Smooth muscle cell (in vitro differentiated cells): Measurements from ENCODE around the gene RNF19B. TPM values are rescaled to one million over a fixed set of nuclear protein-coding genes. Genes with fewer than 3 reads are reported as not detected.

Experiments
- DNase-seq: peaks from one replicate; lab custom pipeline; 2025; ENCODE audit not compliant: unreplicated experiment; lab: John Stamatoyannopoulos, UW
- H2AFZ ChIP-seq: fragments of 200-600 bp; sonication (generic); 2 replicates; pipeline ENCODE4 v1.6.0; 2016; ENCODE audit warnings: antibody characterized with exemption, low read depth, mild to moderate bottlenecking
- H3F3A ChIP-seq: fragments of 200-600 bp; sonication (generic); 2 replicates; pipeline ENCODE4 v1.6.0; 2017; ENCODE audit warnings: antibody characterized with exemption, low read depth
- H3K27ac ChIP-seq: fragments of 200-600 bp; sonication (generic); 2 replicates; pipeline ENCODE4 v1.5.1; 2016; ENCODE audit warnings: low read depth, mild to moderate bottlenecking
- H3K27me3 ChIP-seq: fragments of 200-600 bp; sonication (generic); 2 replicates; pipeline ENCODE4 v1.6.1; 2016; ENCODE audit warnings: low read depth, mild to moderate bottlenecking
- H3K36me3 ChIP-seq: fragments of 200-600 bp; sonication (generic); 2 replicates; pipeline ENCODE4 v1.5.1; 2016; ENCODE audit warnings: low read depth
- H3K4me1 ChIP-seq: fragments of 200-600 bp; sonication (generic); 2 replicates; pipeline ENCODE4 v1.5.1; 2016; ENCODE audit warnings: low read depth
- H3K4me2 ChIP-seq: fragments of 200-600 bp; sonication (generic); 2 replicates; pipeline ENCODE4 v1.6.0; 2016; ENCODE audit warnings: mild to moderate bottlenecking
- H3K4me3 ChIP-seq: fragments of 200-600 bp; sonication (generic); 2 replicates; pipeline ENCODE4 v1.5.1; 2016; ENCODE audit warnings: mild to moderate bottlenecking
- H3K79me2 ChIP-seq: fragments of 200-600 bp; sonication (generic); 2 replicates; pipeline ENCODE4 v1.6.0; 2016; ENCODE audit warnings: low read depth, mild to moderate bottlenecking
- H3K9ac ChIP-seq: fragments of 200-600 bp; sonication (generic); 2 replicates; pipeline ENCODE4 v1.6.0; 2016; ENCODE audit warnings: low read depth
- H3K9me3 ChIP-seq: fragments of 200-600 bp; sonication (generic); replicated peaks from 2 replicates; pipeline ENCODE4 v1.5.1; 2016; ENCODE audit warnings: low read depth
- H4K20me1 ChIP-seq: fragments of 200-600 bp; sonication (generic); 2 replicates; pipeline ENCODE4 v1.6.0; 2016; ENCODE audit warnings: low read depth
- WGBS: methylation state at CpG from one replicate; pipeline ENCODE4 v1.1.7; 2016; ENCODE audit warnings: low lambda C conversion rate; 5-methylcytosine and 5-hydroxymethylcytosine counted together
- polyA plus RNA-seq: library from polyadenylated mRNA; unstranded; fragments of >200 nt; fragmentation: Nextera tagmentation; extraction: Ambion mirVana; gene quantifications from 2 replicates; pipeline ENCODE4 v1.2.1, GENCODE V29; 2016
- total RNA-seq: library from RNA; depleted of rRNA; stranded (reverse); fragments of >200 nt; gene quantifications from 2 replicates; pipeline ENCODE4 v1.2.3, GENCODE V29; 2014
- TF ChIP-seq, protein P1 (sequence below): fragments of 200-600 bp; sonication (generic); IDR thresholded peaks from 2 replicates; pipeline ENCODE4 v1.5.1; 2017; ENCODE audit warnings: borderline replicate concordance, mild to moderate bottlenecking, antibody characterized with exemption; ENCODE audit not compliant: insufficient read depth, poor library complexity, severe bottlenecking

RNF19B gene
- total and polyA plus RNA-seq, 2 experiments from 2014 or later, result 11.2 to 12.3 TPM

- no peaks in the 10 kb centered on the region for H3K9me3 ChIP-seq
- H4K20me1 ChIP-seq, result no peaks in the 10 kb centered on the region
- no peak overlapping the region for H3K9ac ChIP-seq
- DNase-seq, result no peak
- no peaks in the 10 kb centered on the region for H3K36me3 ChIP-seq
- H3F3A ChIP-seq, result no peaks in the 10 kb centered on the region
- H3K4me2 ChIP-seq, result no peak overlapping the region
- no peaks in the 10 kb centered on the region for H3K27me3 ChIP-seq
- no peak overlapping the region for H2AFZ ChIP-seq
- H3K27ac ChIP-seq, result no peak overlapping the region
- H3K4me3 ChIP-seq, result no peak overlapping the region
- TF ChIP-seq, protein P1, sequence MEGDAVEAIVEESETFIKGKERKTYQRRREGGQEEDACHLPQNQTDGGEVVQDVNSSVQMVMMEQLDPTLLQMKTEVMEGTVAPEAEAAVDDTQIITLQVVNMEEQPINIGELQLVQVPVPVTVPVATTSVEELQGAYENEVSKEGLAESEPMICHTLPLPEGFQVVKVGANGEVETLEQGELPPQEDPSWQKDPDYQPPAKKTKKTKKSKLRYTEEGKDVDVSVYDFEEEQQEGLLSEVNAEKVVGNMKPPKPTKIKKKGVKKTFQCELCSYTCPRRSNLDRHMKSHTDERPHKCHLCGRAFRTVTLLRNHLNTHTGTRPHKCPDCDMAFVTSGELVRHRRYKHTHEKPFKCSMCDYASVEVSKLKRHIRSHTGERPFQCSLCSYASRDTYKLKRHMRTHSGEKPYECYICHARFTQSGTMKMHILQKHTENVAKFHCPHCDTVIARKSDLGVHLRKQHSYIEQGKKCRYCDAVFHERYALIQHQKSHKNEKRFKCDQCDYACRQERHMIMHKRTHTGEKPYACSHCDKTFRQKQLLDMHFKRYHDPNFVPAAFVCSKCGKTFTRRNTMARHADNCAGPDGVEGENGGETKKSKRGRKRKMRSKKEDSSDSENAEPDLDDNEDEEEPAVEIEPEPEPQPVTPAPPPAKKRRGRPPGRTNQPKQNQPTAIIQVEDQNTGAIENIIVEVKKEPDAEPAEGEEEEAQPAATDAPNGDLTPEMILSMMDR, result no peak
- WGBS, result 70% methylated on average over 1 of the region's 1 CpG
- H3K4me1 ChIP-seq, result peaks cover 3% of the 10 kb centered on the region
- H3K79me2 ChIP-seq, result no peaks in the 10 kb centered on the region
Measured at GRCh38 chr1:32984455-32985171, 20.0 kb upstream of the RNF19B start.

DNA sequence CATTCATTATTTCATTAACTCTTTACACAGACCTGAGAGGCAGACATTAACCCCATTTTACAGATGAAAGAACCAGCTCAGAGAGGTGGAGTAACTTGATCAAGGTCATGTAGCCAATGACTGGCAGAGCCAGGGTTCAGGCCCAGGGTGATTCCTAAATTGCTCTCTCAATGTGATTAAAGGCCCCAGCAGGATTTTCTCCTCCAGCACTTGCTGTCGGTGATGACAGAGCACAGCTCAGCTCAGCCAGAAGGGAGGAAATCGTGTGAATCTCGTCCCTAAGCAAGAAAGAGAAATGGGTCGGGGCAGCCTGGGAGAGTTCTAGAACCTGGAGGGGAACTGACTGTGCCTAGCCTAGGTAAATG is 19.5 kb upstream of the RNF19B start:
- Histone ChIP-seq H3K4me1 (peaks cover 2% of the 10 kb centered on the region), H3K9me3 (no peaks in the 10 kb centered on the region), H3K4me3 (no peak overlapping the region), H3K27me3 (no peaks in the 10 kb centered on the region), H3K9ac (no peak overlapping the region), H3K36me3 (no peaks in the 10 kb centered on the region), H3K27ac (no peak overlapping the region), H4K20me1 (no peaks in the 10 kb centered on the region), H3F3A (no peaks in the 10 kb centered on the region), H2AFZ (no peak overlapping the region), H3K4me2 (no peak overlapping the region), H3K79me2 (no peaks in the 10 kb centered on the region)
- DNase-seq, result no peak
- WGBS, result 51% methylated on average over 4 of the region's 4 CpGs
- TF ChIP-seq, protein P1, result no peak

GRCh38 chr1:32983020-32983419 is 18.4 kb upstream of the RNF19B start:
- no peaks in the 10 kb centered on the region for H3K4me1 ChIP-seq
- no peaks in the 10 kb centered on the region for H3K36me3 ChIP-seq
- H2AFZ ChIP-seq, result no peak overlapping the region
- no peaks in the 10 kb centered on the region for H4K20me1 ChIP-seq
- no peaks in the 10 kb centered on the region for H3K9me3 ChIP-seq
- TF ChIP-seq, protein P1, result no peak
- H3F3A ChIP-seq, result no peaks in the 10 kb centered on the region
- H3K4me3 ChIP-seq, result no peak overlapping the region
- DNase-seq, result no peak
- no peak overlapping the region for H3K4me2 ChIP-seq
- H3K9ac ChIP-seq, result no peak overlapping the region
- 74% methylated on average over 3 of the region's 3 CpGs for WGBS
- no peaks in the 10 kb centered on the region for H3K79me2 ChIP-seq
- H3K27me3 ChIP-seq, result no peaks in the 10 kb centered on the region
- H3K27ac ChIP-seq, result no peak overlapping the region
